Stimulated activated CD8-positive, alpha-beta memory T cell treated with anti-CD3 and anti-CD28 coated beads, Interleukin-7, amount 100 ng/mL, for 4 hours (primary cell): ENCODE results near the gene NUP214.
A peak's percentile ranks its signal among the peaks of the same experiment; 100 is the strongest.

Experiments used
- DNase-seq, 2 donors: peaks; one replicate each; pipeline ENCODE4 v3.0.0-alpha.2; 2020; ENCODE audit warnings: low read depth in 2 of 2

Gene NUP214

DNA sequence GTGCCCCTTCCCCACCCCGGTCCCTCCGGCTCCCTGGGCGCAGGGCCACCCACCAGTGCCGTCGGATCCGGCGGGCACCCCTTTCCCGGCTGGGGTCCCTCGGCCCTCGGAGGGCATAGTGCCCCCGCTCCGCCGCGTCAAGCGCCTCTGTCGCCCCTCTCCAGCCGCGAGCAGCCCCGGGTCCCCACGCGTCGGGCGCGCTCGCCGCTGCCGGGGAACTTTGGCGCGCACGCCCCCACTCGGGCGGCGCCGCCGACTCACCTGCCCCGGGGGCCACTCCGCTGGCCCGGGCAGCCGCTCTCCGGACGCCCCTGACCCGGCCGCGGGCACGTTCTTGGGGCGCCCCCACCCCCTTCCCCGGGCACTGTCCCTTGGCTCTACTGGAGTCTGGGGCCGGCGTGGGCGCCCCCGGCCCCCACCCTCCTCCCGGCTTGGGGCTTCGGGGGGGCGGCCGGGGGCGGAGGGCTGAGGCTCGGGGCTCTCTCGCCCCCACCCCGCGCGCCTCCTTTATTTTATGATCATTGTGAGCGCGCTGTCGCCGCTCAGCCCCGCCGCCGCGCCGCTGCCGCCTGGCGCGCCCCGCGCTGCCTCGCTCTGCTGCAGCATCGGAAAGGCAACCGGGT is 152.0 kb downstream of the NUP214 start:
- DNase-seq, result no peak

DNA sequence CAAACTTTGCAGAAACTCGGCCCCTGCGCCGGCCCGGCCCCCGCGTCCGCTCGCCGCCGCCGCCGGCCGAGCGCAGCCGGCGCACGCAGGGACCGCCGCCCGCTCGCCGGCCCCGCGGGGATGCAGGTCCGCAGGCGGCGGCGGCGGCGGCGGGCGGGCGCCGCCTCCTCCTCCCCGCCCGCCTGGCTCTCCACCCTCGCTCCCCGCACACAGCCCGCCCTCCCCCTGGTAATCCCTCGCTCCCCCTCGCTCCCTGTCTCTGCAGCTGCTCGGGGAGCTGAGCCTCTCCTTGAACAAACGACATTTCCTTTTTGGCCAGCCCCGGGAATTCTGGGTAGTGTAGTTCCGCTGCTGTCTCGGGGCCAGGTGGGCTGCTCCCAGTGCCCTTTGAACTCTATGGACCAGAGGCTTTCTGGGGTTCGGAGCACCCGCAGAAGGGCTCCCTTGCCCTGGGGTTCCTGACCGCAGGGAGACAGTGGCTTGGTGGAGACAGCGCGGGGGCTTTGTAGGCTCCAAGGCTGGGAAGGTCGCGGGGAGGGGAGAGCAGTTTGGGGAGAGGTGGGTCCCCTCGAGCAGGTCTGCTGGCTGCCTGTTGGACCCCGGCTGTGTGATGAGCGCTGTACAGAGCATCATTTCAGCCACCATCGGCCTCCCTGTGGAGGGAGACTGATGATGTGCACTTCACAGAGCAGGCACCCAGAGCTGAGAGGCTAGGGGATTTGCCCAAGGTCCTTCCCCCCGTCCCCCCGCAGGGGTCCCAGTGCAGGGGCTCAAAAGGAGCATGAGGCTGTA is 152.7 kb downstream of the NUP214 start:
- DNase-seq, result peak; percentile 59 to 67

DNA sequence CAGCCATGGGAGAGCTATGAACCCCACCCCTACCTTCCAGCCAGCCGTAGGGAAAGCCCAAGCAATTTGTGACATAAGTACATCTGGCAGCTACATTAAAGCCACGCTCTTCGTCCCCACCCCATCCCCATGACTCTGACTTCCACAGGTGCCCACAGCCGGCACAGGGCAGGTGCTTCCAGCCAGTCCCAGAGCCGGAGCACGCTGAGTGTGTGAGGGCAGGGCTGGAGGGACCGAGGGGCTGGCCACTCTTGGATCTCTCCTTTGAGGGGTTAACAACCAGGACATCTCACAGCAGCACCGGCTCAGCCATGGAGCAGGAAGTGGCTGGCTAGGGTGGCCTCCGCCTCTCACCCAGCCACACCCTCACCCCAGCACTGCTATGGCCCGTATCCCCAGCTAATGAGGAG is 153.3 kb downstream of the NUP214 start:
- DNase-seq, result no peak

DNA sequence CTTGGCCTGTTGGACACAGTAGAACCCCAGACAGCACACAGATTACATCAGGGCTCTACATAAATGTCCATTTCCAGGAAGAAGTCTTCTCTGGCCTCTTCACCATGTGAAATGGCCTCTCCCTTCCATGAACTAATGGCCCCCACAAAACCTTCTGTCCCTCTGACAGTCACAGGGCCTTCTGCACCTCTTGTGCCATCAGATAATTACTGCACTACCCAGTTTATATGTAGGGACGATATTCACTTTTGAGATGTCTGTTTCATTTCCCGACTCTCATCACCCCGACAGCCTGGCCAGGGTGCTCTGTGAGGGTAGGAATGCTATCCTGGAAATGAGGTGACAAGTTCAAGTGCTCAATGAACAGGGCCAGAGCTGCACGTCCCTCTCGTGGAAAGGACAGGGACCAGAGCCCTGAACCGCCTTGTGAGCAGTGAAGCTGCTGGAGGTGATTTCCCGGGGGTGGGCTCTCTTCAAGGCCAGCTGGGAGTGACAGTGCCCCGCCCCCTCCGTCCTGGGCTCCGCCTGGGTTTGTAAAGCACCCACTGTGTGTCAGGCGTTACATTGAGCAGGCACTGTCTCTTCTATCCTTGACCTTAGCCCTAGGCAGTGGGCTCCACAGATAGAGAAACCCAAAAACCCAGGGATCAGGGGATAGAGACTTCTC is 153.9 kb downstream of the NUP214 start:
- no peak for DNase-seq

DNA sequence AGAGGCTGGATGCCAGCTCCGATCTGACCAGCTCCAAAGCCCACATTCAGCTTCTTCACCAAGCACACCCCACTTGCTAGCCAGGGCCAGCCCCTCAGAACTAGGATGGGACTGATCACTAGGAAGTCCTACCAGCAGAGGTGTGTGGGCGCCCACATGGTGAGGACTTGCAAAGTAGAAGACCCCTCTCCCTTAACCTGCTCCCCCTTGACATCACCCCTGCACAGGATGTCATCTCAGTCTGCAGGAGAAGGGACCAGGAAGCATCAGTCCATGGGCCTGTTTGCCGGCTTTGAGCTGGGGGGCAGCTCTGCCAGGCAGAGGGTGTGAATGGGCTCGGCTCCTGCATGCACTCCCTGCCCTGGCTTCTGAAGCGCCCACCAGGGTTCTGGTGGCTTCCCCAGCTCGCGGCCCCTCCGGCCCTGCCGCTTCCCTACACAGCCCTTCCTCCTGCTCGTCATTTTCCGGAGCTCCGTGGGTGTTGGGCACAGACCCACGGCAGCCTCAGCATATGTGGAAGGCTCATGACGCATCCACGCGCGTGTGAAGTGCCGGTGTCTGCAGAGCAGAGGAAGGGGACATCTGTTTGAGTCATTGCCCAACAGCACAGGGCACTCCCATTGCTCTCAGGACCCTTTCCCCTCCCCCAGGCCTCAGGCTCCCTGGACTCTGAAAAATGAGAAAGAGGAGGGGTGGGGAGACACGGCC is 154.6 kb downstream of the NUP214 start:
- no peak for DNase-seq

DNA sequence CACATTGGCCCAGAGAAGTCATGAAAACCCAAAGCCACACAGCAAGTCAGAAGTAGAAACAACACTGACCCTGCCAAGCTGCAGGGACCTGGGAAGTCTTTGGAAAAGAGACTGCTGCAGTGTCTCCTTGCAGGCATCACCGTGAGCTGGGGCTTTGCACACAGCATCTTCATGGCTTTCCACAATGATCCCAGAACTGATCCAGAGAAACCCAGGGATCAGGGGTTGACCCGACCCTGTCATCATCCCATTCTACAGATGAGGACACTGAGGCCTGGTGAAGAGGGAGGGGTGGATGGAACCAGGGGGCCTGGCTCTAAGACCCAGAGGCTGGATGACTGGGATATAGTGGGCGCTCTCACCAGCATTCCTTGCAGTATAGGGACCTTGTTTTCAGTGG is 155.3 kb downstream of the NUP214 start:
- DNase-seq, result no peak

DNA sequence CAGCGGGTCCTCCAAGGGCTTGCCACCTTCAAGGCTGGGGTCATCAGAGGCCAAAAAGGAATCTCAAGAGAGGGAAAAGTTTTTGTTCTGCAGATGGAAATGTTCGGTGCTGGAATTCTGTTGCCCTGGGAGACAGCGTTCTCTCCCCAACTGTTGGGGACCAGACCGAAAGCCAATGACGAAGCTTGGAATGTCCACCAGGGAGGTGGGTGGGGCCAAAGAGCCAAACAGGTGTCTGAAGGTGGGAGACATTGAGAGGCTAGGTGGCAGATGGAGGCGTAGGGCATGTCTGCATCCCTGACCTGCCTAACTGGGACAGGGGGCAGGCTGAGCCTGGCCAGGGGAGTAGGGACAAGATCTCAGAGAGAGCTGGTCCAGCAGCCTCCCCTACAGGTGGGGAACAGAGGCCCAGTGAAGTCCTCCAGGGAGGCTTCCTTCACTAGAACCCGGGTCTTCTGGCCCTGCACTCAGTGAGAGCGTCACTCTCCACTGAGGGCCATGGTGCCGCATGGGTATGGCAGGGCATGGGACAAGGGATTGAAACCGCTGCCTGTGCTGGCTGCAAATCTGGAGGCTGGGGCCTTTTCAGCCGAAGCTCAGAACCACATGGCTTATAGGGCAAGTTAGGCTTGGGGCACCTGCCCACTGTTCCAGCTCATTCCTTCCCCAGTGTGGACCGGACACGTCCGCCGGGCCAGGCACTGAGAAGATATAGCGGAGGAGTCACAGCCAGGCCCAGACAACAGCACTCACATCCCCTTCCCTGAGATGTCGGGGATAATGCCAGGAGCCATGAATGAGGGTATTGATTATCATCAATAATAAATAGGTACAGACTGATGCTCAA is 156.0 kb downstream of the NUP214 start:
- no peak for DNase-seq

DNA sequence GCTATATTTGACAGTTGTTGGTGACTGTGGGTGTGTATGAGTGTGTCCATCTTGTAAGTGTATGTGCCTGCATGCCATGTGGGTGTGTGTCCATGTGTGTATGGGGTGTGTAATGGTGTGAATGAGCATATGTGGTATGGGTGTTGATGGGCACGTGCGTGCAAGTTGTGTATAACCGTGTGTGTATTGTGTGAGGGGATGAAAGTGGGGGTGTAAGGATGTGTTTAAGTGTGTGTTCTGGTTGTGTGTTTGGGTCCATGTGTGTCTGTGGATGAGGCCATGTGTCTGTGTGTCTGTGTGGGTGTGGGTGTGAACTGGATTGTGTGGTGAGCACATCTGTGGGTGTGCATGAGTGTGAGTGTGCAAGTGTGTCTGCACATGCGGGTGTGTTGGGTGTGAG is 156.8 kb downstream of the NUP214 start:
- DNase-seq, result no peak

DNA sequence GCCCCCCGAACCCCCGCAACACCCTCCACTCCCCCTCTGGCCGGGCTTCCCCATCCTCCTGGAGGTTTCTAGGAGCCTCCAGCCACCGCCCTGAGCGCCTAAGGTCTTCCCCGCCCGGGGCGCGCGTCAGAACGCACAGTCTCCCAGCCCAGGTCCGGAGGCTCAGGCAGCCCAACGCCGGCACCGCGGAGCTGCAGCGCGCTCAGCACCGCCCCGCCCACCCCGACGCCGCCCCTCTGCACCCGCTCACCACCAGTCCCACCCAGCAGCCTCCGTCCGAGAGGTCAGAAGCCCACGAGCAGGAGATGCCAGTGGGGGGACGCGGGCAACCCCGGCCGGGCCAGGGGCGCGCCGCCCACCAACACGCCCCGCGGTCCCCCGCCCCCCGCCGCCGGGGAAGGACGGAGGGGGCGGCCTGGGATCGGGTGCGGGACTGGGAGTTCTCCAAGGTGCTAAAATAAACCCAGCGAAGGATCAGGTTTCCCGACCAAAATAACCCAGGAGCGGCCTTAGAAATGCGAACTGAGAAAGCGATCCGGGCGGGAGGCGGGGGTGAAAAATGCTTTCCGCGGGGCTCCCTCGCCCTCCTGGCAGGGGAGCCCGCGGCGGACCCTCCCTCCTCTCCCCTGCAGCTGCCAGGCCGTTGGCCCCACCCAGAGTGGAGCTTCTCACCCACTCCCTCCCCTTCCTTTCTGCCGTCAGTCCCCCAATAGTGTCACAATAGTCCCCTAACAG is 157.5 kb downstream of the NUP214 start:
- DNase-seq, result no peak
